HG02938 (cell line): ENCODE data around the gene SPC24.
"Not testable (repeated sequence)": the region's sequence is repeated elsewhere in the genome, so short reads cannot be mapped to it uniquely, and the experiment has no call there.

Experiments used
- ATAC-seq: cut with Tn5 transposase; IDR thresholded peaks from one replicate; pipeline ENCODE4 v1.9.1; 2021; ENCODE audit warnings: mild to moderate bottlenecking, moderate library complexity; ENCODE audit not compliant: unreplicated experiment

Gene SPC24

GRCh38 chr19:11098327-11098726 lies 57.3 kb downstream of the SPC24 start:
- no peak for ATAC-seq

GRCh38 chr19:11097367-11097766 lies 58.2 kb downstream of the SPC24 start:
- ATAC-seq, result not testable (repeated sequence)

GRCh38 chr19:11096210-11096841 lies 59.3 kb downstream of the SPC24 start:
- ATAC-seq, result peak; percentile 49
